GM21529 (cell line): ENCODE results near the gene FAP.

Experiments used
- ATAC-seq: cut with Tn5 transposase; IDR thresholded peaks from one replicate; pipeline ENCODE4 v1.9.1; 2021; ENCODE audit not compliant: unreplicated experiment

The FAP gene

GRCh38 chr2:162242586-162243280, 512 bp downstream of the FAP start:
- ATAC-seq: no peak

- no peak for ATAC-seq
Observed at GRCh38 chr2:162241571-162241970, 1.7 kb downstream of the FAP start.

GRCh38 chr2:162234620-162235462, 8.4 kb downstream of the FAP start:
- no peak for ATAC-seq

DNA sequence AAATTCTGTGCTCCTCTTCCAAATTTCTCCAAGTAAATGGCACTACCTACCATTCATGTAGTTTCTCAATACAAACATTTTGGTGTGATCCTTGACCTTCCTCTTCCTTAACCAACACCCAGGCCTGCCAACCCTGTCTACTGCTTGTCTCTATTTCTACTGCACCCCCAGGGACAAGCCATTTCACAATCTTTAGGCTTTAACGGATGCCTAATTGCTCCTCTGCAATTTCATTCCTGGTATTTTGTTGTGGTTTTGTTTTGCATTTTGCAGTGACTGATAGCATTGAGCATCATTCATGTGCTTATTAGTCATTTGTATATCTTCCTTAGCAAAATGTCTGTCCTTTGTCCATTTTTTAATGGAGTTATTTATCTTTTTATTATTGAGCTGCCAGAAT, 10.0 kb downstream of the FAP start:
- ATAC-seq: no peak

DNA sequence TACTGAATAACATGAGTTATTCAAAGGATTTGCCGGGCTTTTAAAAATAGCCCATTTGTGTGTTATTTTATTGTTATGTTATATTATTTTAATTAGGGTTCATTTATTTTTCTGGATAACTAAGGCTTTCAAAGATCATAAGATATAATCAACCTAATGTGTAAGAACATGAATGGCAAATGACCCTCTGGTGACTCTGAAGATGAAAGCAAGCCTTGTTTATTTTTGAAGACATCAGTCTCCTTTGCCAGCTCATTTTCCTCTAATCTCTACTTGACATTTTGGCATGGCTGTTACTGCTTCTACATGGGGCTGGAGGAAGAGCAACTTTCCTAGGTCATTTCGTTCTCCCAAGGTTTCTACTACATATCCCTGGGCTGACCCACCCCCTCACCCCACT, 10.6 kb downstream of the FAP start:
- no peak for ATAC-seq

GRCh38 chr2:162232027-162232426, 11.2 kb downstream of the FAP start:
- no peak for ATAC-seq

DNA sequence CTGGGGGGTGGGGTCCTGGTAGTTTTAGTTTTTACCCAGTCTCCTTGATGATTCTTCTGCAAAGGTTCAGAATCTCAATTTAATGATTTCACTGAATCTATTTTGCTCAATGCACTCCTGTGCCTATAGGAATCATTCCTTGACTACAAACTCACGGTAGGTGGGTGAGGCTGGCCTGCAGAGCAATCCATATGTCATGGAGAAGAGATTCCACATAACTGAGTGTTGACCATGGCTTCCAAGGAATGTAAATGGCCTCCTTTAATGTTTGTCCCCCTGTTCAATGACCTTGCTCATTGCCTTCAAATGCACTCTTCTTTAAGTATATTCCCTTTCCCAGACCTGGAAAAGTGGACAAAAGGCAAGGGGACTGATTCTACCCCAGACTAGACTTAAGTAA, 12.5 kb downstream of the FAP start:
- ATAC-seq: no peak

- ATAC-seq: no peak
Observed at GRCh38 chr2:162226836-162227235, 16.4 kb downstream of the FAP start.

DNA sequence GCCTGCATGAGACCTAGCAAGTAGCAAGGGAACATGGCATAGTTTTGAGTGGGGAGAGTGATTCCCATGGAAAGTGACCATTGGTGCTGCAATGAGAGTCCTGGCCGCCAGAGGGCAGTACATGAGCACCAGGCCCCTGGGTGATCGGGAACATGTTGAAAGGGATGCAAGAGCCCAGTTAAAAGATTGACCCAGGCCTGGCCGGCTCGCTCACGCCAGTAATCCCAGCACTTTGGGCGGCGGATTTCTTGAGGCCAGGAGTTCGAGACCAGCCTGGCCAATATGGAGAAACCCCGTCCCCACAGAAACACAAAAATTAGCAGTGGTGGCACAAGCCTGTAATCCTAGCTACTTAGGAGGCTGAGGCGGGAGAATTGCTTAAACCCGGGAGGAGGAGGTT, 22.2 kb downstream of the FAP start:
- ATAC-seq: peak; percentile 95

DNA sequence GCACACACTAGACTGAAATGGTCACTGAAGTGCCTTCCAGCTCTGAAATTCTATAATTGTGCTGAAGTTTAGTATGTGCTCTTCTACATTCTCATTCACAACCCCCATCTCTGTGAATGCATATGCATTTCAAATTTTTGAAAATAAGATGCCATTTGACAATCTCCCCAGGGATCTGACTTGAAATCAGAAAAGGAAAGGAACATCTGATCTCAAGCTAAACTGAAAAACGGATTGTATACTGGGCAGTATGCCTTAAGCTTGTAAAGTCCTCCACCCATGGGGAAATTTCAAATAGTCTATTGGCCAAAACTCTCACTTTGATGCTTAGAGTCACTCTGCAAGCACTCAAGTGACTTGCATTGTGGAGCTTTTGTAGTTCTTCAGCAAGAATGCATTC, 22.9 kb downstream of the FAP start:
- ATAC-seq: no peak

DNA sequence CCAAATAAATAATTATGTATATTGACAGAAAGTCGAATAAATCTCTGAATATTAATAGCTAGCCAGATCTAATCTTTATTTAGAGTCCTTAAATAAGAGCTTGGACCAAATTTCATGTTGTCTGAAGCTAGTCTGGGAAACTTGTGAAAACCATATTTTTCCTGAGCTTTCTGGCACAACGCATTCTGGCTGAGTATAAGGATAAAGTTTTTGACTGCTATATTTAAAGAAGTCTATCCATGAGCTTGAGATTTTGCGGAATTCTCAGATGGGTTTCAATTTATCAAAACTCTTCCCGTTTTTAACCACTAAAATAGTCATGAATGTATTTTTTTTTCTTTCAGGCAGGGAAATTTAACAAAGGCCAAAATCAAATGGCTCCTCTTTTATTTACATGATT, 23.8 kb downstream of the FAP start:
- no peak for ATAC-seq

DNA sequence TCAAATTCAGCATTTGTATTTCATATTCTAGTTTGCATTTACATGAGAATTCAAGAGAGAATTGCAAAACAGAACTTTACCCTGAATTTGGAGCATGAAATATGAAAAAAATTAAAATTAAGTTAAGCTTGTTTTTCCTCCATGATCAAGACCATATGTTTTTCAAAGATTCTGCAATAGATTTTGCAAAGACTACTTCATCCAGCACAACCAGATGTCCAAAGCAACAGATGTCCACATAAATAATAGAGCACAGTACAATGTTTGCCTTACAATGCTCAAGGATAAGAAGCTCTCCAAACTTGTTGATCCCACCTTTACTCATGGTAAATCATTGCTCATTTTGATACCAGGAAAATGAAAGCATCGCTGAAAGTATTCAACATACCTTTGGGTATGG, 25.6 kb downstream of the FAP start:
- ATAC-seq: no peak

DNA sequence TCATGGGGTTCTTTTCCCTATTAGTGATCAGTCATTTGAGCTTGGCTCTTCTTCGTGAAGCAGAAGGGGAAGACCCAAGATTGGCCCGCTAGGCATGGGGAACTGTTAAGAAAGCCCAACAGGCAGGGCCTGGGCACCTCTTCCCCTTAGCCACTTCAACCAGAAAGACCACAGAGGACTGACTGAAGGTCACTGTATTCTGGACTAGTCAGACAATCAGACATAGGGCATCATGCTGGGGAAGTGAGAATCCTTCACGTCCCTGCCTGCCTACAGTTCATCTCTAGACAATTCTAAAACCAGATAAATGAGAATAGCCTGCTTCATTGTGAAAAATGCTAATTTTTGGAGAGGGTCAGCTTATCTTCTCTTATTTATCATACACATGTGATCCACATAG, 28.1 kb downstream of the FAP start:
- ATAC-seq: no peak

GRCh38 chr2:162212366-162212765, 30.9 kb downstream of the FAP start:
- no peak for ATAC-seq

- ATAC-seq: no peak
Observed at GRCh38 chr2:162211732-162212131, 31.5 kb downstream of the FAP start.

- ATAC-seq: no peak
Observed at GRCh38 chr2:162210385-162210784, 32.9 kb downstream of the FAP start.

GRCh38 chr2:162202203-162202602, 41.0 kb downstream of the FAP start:
- no peak for ATAC-seq

DNA sequence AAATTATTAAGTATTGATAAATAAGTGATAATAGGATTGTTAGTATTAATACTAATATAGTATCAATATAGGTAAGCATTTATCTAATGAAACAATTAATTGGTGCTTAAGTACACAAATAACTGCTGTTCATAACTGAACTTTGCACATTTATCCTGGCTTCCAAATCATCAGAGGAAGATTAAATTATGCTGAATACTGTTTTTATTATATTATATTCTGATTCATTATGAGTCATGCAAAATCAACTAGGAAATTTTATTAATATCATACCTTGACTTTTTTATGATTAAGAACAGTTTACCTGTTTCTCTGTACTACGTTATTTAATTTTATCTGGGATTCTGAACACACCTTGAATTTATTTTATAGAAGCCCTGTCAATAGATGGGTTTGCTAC, 42.6 kb downstream of the FAP start:
- no peak for ATAC-seq

- ATAC-seq: no peak
Observed at GRCh38 chr2:162199913-162200312, 43.3 kb downstream of the FAP start.

DNA sequence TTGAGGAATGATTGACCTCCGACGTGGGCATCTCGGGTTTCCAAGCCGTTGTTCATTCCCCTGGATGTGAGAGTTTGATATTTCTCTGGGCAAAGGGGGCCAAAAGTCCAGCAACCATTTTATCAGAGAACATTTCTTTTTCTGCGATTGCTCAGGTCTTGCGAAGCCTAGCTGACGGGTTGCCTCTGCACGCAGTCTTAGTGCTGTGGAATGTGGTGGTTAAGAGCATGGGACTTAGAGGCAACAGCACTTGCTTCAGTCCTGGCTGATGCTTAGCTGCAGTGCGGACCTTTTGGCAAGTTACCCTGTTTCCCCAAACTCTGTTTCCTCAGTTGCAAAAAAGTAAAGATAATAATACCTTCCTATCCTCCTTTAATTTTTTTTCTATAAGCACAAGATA, 45.0 kb downstream of the FAP start:
- ATAC-seq: no peak

DNA sequence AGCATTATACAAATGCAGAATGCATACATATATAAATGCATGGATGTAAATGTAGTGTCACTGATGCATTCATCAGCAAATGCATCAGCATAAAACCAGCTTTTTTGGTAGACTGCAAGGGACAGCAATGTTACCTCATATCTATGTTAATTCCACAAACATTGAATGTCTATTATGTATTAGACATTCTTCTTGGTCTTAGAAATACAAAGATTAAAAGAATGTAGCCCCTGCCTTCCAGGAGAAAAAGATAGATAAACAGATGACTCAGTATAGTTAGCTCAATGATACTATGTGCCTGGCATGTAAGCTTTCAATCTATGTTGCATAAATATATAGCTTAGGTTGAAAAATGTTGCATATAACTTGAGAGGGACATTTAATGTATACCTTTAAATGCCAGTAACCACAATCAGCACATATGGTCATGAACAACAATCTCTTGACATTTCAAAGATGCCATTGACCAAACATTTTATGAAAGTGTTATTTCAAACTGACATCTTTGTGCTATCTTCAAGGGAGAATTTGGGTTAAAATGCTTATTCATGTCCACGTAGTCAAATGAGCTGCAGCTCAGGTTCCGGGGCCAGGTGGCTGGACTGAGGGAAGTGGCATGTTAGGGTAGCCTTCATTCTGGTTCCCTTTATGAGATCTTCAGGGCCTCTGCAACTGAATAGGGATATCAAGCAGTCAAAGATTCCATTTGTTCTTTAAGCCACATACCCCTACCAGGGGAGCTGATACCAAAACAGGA, 46.0 kb downstream of the FAP start:
- ATAC-seq: no peak

DNA sequence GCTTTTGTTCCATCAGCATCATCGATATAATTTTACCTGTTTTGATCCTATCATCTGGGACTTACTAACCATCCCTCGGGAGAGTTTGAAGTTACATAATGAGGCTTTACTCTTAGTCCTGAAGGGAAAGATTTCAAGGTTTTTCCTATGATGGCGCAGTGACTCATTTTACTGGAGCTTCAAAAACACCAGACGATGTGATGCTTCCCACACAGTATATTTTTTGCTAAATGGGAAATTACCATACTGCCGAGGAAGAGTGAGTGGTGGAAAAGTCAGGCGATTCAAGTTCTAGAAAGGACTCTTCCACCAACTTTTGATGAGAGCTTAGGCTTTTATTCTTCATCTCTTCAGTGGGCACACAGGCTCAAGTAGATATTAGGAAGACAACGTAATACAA, 46.6 kb downstream of the FAP start:
- no peak for ATAC-seq
